Mammary epithelial cell (primary cell): Measurements from ENCODE around the gene CAMK2B.

Experiments used
- EZH2 ChIP-seq: IDR thresholded peaks from 2 replicates; pipeline ENCODE4 v1.6.1; 2012; ENCODE audit warnings: low read length, inconsistent platforms, borderline replicate concordance
- TF ChIP-seq, protein P1 (sequence below), 2 donors: IDR thresholded peaks in 1 of 2; conservative IDR thresholded peaks in 1 of 2; 2 replicates each; pipeline ENCODE4 v1.5.1; 2011 to 2012; ENCODE audit warnings: inconsistent platforms in 2 of 2, low read length in 2 of 2, mild to moderate bottlenecking in 2 of 2, control low read depth in 1 of 2, low read depth in 1 of 2; ENCODE audit not compliant: insufficient read depth in 1 of 2; ENCODE audit errors: extremely low read depth in 1 of 2

DNA sequence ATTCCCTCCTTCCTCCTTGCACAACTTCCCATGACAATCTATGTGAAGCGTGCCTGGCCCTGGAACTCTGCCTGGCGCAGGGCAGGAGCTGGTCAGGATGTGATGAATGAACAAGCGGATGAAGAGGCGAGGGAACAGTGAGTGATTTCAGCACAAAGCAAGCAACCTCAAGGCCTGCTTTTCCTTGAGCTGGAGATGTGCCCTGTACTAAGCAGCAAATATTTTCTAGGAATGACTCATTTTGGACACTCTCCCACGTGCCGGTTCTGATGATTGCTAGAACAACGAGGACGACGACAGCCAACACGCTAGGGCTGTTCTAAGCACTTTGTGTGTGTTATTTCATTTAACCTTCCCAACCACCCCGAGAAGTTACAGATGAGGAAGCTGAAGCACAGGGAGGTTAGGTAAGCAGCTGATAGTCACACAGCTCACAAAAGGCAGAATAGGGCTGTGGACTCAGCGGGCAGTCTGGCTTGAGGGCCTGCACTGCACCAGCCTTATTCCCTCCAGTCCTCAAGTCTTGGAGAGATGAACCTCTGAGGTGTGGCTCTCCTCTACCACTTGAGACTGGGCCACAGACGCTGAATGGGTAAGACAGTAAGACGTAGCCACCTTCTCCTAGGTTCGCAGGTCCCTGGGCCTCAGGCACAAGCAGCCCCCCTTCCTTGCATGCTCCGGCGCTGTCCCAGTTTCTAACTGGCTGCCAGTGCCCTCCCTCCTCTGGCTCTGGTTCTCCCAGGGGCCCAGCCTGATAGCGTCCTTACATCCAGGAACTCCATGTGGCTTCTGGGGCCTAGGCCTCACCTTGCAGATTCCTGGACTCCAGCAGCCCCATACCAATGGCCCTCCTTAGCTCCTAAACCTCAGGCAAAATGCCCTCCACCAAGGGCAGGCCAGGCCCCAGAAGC, 65.6 kb downstream of the CAMK2B start:
- TF ChIP-seq, protein P1, sequence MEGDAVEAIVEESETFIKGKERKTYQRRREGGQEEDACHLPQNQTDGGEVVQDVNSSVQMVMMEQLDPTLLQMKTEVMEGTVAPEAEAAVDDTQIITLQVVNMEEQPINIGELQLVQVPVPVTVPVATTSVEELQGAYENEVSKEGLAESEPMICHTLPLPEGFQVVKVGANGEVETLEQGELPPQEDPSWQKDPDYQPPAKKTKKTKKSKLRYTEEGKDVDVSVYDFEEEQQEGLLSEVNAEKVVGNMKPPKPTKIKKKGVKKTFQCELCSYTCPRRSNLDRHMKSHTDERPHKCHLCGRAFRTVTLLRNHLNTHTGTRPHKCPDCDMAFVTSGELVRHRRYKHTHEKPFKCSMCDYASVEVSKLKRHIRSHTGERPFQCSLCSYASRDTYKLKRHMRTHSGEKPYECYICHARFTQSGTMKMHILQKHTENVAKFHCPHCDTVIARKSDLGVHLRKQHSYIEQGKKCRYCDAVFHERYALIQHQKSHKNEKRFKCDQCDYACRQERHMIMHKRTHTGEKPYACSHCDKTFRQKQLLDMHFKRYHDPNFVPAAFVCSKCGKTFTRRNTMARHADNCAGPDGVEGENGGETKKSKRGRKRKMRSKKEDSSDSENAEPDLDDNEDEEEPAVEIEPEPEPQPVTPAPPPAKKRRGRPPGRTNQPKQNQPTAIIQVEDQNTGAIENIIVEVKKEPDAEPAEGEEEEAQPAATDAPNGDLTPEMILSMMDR (conservative IDR thresholded peaks at IDR 0.05 in 1 of 2, IDR thresholded peaks at IDR 0.05 in 1 of 2; ENCODE audit: extremely low read depth in 1 of 2, insufficient read depth in 1 of 2, low read depth in 1 of 2, low read length in 2 of 2): no peak
- TF ChIP-seq EZH2: no peak
